HS-5 (cell line): Measurements from ENCODE around the gene ZFP90.
"Not testable (repeated sequence)": the region's sequence is repeated elsewhere in the genome, so short reads cannot be mapped to it uniquely, and the experiment has no call there.

Source experiments
- DNase-seq: peaks from one replicate; pipeline ENCODE4 v3.0.0-alpha.2; 2012; ENCODE audit warnings: low read depth

Gene ZFP90

DNA sequence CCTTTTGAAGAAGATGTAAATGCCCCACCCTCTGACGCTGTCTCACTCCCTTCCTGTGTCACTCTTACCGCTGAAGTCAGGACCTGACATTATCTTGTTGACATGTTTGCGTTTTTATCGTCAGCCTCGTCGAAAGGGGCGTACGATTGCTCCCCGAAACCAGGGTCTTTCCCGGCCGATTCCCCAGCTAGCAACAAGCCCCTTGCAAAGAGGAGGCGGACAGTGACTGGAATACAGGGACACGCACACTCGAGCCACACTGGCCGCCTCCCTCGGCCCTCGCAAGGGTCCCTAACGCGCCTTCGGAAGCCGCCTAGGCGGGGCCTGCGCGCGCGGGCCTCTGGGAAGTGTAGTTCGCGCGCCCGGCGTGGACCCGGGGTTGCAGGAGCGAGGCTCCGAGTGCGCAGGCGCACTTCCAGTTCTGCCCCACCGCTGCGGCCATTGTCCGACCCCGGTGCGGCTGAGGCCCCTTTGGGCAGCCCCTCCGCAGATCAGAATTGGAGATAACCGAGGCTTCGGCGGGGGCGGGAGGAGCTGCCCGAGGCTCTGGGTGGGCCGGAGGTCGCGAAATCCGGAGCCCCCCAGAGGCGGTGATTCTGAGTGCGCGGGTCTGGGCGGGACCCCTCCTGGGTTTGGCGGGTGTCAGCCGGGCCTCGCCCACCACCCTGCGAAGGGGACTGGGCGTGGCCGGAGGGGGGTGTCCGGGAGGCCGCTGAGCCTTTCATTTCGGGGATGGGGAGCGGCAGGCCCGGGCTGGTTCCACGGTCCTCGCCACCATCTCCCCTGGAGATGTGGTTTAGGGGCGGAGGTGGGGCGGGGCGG, at the start of gene ZFP90:
ZFP90 (plus strand) TSS at position 412 of the 822 bp plus-strand sequence. CDS start 502 bp downstream, outside the sequence.
- peak; percentile 46 for DNase-seq

DNA sequence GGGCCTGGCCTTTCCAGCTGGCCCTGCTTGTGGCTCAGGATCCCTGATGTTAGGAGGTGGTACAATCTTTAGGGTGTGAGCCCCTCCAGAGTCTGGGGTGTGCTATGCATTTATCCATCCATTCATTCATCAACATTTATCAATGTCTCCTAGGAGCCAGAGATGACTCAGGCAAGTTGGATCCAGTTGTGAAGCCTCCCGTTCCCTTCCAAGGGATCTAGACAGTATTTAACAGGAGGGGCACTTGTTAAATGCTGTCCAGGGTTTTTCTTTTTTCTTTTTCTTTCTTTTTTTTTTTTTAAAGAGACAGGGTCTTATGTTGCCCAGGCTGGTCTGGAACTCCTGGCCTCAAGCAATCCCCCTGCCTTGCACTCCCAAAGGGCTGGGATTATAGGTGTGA, 48.7 kb upstream of the ZFP90 start:
- DNase-seq, result no peak

DNA sequence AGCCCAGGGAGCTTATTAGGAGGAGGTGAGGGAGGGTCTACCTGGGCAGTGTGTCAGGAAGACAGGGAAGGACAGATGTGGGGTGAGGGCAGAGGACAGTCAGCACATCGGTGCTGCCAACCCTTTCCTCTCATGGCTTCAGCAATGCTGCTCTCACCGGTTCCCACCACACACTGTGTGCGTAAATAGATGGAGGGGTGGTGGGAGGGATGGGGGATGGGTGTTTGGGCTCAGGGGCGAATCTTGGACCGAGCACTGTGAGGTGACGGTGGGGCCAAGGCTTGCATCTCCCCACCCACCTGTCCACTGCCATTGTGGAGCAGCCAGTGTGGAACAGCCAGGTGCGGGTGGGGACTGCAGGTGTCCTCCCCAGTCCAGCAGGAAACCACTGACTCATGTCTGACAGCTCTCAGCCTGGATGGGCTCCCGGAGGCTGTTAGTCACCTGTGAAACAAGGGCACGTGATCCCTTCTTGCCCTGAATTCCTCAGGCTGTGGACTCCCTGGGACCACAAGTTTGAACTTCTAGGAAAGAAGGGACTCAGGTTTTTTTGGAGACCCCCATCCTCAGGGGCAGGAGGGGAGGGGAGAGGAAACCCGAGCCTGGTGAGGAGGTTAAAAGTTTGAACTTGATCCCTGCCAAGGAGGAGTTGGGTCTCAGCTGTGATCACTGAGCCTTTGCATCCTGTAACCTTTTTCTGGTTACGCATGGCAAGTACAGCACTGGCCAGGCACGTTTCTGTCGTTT, 48.1 kb upstream of the ZFP90 start:
- peak; percentile 68 for DNase-seq

DNA sequence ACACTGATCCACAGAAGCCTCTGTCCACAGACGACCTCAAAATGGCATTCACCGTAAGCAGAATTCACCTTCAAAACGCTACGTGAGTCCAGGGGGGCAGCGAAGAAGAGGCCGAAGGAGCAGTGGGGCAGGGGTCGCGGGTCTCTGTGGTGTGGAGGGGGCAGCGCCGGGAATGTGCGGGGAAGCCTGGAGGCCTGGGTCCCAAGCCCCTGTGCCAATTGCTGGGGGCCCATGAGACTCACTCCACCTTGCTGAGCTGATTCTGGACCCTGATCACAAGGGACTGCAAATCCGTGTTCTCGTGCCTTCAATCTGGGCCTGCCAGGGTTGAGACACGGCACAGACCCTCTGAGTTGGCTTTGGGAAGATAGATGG, 47.5 kb upstream of the ZFP90 start:
- no peak for DNase-seq

DNA sequence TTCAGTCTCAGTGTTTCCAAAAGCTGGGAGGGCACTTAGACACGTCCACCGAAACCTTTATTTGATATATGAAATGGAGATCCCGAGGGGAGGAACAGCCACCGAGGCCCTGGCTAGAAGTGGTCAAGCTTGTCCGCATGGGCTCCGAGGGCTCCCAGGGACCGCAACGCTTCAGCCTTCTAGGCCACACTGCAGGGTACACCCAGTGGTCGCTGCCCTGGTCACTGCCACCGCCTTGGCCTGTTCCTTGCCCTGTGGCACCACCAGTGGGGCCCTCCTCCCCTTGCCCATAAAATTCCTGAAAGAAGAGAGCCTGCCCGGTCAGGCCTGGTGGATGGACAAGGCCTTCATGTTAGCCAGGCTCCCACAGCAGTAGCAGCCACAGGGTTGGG, 46.9 kb upstream of the ZFP90 start:
- DNase-seq, result no peak

DNA sequence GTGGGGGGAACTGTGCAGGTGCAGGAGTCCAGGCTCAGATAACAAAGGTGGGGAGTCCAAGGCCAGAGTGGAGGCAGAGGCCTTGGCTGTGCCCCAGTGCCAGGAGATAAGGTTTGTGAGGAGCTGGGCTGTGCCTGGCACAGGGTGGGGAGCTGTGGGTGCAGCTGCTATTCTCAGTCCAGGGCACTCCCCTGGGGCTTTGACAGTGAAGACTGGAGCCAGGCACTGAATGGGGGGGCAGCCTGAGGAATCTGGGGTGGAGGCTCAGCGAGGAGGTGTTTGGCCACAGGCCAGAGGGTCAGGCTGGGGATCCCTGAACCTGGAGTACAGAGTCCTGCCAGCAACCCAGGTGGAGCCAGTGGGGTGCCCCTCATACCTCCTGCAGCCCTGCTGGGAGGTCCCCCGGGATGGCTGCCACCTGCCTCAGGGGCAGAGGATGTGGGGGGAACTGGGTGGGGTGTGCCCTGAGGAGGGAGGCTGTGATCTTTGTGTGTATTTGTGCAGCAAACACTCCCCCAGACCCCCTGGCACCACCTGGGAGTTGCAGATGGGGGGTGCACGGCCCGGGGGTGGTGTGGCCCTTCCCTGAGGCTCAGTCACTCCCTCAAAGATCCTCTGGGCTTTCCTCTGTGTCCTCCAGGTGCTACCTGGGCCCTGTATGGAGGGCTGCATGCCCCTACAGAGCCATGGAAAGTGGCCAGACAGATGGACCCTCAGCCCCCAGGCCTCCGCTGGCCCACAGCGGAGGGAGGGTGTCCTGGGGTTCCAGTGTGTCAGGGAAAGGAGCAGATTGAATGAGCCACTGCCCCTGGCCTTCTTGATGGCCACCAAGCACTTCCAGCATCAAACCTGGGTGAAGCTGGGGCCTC, 46.3 kb upstream of the ZFP90 start:
- DNase-seq, result no peak

DNA sequence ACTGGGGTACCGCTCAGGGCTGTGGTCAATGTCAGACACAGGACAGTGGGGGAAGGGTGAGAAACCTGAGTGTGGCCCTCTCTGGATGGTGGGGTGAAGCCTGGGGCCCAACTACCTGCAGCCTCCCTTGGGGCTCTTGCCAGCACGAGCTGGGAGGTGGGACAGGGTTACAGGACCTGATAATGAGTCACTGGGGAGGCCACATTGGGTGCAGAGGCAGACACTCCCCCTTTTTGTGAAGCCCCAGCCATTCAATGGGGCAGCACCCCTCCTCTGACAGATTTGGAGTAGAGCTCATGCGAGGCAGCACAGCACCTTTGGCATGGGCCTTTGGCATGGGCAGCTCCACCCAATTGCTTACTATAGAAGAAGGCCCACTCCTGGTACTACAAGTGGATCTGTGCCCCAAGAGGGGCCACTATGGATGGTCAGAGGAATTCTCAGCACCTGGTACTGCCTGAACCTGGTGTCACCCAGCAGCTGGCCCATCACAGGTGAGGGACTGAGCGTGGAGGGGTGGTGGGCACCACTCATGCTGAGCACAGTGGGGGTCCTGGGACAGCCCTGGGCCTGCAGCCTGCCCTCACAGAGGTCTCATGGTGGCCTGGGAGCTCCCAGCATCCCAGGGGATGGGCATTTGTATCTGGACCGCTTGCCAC, 45.5 kb upstream of the ZFP90 start:
- no peak for DNase-seq

DNA sequence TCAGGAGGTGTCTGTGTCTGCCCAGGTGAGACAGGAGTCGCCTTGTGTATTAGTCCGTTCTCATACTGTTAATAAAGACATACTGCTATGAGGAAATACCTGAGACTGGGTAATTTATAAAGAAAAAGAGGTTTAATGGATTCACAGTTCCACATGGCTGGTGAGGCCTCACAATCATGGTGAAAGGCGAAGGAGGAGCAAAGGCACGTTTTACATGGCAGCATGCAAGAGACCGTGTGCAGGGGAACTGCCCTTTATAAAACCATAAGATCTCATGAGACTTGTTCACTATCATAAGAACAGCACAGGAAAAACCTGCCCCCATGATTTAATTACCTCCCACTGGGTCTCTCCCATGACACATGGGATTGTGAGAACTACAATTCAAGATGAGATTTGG, 44.8 kb upstream of the ZFP90 start:
- DNase-seq, result not testable (repeated sequence)

DNA sequence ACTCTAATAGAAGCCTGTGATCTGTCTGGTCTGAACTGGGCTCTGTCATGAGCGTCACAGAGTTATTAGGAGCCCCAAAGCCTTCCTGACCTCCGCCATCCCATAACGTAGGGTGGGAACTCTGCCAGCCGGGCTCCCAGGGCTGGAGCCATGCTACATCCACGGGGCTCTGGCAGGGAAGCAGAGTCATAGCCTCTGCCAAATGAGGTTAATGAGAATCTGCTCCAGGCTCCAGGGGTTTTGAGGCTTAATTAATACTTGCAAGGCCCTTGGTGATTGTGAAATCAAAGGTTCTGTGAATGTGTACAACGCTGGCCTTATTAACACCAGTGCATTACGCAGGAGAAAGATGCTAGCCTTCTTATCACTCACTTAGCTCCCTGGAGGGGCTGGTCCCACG, 42.4 kb upstream of the ZFP90 start:
- no peak for DNase-seq

DNA sequence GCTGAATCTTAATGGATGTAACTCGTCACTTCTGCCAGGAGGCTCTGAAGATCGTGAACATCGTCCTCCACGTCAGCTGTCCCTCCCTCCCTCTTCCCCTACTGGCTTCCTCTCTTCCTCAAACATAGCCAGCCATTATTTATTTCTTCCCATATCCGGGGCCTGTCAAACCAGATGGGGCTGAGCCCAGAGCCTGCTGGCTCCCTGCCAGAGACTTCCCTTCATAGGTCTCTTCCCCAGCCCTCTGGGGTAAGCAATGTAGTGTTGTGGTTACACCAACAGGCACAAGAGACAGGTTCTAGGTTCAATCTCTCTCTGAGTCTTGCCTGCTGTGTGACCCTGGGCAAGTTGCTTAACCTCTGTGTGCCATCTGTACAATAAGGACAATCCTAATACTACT, 40.1 kb upstream of the ZFP90 start:
- DNase-seq, result no peak

DNA sequence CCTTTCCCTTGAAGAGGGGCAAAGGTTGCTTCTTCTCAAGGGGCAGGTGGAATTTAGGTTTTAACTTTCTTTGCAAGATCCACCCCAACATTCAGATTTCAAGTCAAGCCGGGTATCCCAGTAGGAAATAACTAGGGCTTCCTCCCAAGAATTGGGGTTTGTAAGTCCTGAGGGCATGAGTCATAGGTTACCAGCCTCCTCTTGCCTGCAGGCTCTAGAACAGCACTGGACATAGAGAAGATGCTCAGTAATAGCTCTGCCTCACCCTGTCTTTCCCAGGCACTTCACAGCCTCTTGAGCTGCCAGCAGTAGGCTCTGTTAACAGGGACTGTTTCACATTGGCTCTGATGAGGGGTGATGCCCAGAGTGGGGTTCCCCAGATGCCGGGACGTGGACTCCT, 35.8 kb upstream of the ZFP90 start:
- DNase-seq, result no peak

DNA sequence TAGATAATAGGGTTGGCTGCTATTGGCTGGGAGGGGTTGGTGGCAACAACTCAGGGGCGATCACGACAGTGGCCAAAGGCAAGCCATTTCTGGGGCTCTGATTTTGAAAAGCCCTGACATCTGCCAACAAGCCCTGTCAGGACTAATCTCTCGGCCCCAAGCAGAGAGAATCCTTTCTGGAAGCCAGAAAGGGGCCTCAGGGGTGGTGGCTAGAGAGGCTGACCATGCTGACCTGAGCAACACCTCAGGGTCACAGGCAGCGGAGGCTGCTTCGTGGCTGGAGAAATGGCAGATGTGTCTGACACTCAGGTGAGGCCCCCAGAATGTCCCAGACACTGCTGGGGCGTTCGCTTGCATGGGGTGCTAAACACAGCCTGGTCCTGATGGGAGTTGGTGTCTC, 35.0 kb upstream of the ZFP90 start:
- DNase-seq, result no peak

DNA sequence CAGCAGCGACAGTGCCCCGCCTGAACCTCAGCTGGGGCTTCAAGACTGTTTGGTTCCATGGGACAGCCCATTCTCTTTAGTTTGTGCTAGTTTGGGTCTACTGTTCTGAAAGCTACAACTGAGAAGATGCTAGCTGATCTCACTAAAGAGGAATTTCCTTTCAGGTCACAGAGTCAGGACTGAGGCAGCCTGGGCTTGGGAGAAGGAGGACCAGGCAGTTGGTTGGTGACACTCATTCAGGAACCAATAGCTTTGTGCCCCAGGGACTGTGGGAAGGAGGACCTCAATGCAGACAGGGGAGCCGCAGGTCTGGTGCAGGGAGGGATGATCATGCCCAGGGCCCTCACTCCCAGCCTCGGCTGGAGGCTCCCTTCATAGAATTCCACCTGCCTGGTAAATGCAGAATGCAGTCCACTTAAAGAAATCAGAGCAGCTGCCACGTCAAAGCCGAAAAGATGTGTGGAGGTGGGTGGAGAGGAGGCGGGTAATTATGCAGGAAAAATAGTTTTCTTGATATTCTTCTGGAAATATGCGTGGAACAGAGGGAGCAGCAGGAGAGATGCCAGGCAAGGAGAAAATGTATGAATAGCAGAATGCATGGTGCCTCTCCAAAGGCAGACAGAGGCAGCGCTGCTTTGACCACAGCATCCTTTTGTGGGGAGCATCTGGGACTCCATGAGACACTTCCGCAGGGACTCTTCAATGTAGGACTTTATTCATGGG, 32.6 kb upstream of the ZFP90 start:
- DNase-seq, result no peak

DNA sequence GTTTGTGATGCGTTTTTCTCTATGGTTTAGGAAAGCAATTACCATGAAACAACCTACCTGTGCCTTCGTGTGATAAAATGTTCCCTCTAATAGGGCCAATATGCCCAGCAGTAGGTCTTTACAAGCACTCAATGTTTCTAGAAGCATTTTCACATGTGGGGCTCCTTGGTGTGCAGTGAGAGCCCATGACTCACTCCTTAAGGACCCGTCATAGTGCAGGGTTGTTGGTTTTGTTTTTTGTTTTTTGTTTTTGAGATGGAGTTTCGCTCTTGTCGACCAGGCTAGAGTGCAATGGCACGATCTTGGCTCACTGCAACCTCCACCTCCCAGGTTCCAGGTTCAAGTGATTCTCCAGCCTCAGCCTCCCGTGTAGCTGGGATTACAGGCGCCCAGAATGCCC, 31.1 kb upstream of the ZFP90 start:
- DNase-seq, result no peak

DNA sequence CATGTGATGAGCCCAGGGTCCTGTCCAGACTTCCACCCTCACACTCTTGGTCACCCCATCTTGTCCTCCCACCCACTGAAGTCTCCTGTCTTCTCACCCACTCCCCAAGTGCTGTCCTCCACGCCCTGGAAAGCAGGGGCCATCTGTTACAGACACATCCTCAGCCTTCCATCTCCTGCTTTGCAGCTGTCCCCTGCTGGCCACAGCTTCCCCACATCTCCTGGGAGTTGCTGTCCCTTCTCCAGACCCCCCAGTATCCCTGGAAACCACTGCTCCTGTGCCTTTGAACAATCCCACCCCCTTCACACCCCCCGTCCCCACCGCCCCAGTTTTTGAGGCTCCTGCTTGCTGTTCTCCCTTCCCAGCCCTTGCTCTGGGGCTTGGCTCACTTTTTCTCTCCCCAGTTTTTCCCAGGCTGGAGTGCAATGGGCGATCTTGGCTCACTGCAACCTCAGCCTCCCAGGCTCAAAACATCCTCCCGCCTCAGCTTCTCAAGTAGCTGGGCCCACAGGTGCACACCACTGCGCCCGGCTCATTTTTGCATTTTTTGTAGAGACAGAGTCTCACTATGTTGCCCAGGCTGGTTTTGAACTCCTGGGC, 30.4 kb upstream of the ZFP90 start:
- DNase-seq, result no peak

DNA sequence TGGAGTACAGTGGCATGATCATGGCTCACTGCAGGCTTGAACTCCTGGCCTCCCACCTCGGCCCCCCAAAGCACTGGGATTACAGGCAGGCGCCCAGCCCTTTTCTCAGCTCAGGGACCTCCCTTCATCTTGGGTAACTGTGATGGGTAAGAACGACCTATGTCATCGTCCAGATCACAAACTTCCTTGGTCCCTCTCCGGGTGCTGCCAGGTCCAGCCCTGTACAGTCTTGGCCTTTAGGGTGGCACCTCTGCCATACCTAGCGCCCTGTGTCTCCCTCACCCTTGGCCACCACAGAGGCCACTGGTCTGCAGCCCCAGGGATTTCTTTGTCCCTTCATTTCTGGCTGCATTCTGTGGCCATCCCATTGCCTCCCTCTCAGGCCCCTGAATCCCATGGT, 29.7 kb upstream of the ZFP90 start:
- DNase-seq, result no peak

DNA sequence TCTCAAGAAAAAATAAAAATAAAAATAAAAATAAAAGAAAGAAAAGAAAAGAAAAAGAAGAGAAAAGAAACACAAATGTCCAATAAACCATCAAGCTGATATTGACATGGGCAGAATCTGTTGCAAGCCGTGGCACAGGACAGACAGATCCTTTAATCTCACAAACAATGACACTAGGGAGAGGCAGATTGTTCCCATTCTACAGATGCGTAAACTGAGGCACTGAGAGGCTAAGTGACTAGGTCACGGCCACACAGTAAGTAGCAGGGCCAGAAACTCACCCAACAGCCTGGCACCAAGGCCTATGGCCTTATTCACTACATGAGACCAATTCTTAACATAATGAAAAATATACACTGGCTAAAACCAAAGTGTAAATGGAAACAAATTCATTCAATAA, 28.3 kb upstream of the ZFP90 start:
- no peak for DNase-seq

DNA sequence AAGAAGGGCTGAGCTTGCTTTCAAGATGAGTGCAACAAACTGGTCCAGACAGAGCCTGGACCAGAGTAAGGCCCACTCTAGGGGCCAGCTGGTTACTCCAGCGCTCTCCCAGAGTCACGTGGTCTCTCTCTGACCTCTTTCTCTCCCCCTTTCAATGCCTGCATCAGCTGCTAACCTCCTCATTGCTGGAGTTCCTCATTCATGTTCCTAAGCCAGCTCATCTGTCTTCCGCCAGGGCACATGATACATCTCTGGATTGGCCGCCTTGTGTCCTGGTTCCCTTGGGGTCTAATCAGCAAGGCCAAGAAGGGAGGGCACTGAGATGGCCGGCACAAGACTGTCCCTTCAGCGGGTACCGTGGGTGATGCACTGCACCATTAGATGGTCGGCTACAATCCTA, 26.9 kb upstream of the ZFP90 start:
- no peak for DNase-seq

DNA sequence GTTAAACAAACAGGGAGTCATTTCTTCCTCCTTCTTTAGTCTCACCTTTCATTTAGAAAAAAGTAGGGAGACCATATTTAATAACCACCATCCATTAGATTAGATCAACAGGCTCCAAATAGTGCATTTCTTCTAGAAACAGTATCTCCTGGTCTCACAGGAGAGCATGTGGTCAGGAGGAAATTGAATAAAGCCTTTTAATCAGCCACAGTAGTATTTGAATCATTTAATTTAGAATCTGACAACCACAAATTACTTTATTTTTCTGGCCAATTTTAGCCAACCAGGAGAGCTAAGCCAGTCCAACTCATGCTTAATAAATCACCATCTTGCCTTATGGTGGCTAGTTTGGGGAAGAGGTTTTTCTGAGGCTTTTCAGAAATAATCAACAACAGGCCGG, 26.3 kb upstream of the ZFP90 start:
- DNase-seq, result no peak

DNA sequence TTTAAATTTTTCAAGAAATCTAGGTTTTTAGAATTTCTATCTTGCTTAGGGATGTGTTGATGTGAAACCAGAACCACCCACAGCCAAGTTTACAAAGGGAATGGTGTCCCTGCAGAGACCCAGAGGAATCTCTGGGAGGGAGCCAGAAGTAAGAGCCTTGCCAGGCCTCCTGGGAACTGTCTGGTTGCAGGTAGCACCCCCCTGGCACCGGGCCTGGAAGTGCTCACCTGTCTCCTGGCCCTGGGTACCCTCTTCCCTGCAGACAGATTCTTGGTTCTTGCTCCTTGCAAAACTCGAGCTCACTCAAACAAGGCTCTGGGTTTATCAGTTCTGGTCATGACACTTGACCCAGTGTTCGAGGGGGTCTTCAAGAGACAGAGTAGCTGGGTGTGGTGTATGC, 24.6 kb upstream of the ZFP90 start:
- no peak for DNase-seq

DNA sequence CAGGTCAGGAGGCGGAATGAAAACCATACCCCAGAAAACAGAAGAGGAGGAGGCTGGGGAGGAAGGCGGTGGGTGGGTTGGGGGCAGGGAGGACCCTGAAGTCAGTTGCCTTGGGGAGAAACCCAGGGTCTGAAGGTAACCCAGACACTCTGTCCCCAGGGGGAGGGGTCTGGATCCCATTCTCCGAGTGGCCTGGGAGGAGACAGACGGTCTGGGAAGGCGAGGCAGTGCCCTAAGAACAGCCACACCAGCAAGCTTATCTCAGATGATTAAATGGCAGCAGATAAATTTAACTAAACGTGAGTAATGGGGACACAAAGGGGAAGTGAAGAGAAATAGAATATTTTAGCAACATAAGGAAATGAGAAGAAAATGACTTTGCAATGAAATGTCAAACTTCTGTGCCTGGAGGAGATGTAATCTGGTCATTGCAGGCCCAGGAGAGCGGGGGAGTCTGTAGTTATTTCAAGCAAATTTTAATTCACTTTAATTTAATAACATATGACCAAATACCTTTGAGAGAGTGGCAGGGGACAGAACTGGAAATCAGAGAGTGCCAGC, 21.4 kb upstream of the ZFP90 start:
- no peak for DNase-seq
